ENCODE data around the gene TNFRSF19.

DNA sequence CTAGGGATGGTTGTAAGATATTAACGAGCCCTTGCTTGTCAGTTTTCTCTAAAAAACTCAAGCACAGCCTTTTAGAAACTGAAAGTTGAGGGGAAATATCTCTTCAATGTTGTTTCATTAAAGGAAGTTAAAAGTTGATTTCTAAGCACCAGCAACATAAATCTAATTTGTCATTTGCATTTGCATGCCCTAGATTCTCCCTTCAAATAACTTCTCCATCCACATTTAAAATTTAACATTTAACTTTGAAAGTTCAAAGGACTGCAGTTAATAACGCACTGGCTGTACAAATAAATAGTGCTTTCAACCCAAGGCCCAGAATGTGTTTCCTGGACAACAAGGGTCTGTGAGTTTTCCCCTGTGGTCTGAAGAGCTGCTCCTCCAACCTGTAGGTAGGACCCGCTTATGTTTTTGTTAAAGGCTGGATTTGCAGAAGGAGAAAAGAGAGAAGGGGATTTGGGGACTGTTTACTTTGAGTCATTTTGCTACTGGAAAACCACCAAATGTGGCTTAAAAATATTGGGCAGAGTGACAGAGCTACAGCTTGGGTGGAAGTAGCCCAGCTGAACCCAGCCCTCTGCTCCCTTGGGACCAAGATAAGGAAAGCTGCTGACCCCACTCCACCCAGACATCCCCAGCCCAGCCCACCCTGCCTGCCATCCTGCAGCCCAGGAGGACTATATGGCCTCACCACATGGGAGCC lies 39.8 kb downstream of the TNFRSF19 start:
- no peak for TF ChIP-seq CTCF (IDR thresholded peaks at IDR 0.05 in 4 of 5, conservative IDR thresholded peaks at IDR 0.05 in 1 of 5)
- no peak for TF ChIP-seq POLR2A (IDR thresholded peaks at IDR 0.05)
